Stimulated activated CD4-positive, alpha-beta T cell treated with anti-CD3 and anti-CD28 coated beads, Interleukin-2, amount 100 ng/mL, for 4 hours (primary cell): ENCODE results near the gene LARGE1.

ENCODE experiments used
- DNase-seq: peaks from one replicate; pipeline ENCODE4 v3.0.0-alpha.2; 2020; ENCODE audit warnings: low read depth

LARGE1 gene

DNA sequence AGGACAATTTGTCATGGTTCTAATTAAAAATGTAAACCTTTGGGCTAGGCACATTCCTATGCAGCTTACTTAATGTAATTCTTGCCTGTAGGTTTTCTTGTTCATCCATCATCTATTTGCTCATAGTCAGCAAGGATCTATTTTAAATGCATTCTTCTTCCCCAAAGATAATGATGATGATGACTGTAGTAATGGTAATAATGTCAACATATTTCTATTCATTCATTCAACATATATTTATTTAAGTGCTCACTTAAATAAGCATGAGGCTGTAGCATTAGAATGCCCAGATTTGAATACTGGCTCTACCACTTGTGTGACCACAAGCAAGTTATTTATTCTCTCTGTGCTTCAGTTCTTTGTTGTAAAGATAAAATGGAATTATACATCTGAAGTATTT is 692.5 kb downstream of the LARGE1 start:
- DNase-seq: no peak

DNA sequence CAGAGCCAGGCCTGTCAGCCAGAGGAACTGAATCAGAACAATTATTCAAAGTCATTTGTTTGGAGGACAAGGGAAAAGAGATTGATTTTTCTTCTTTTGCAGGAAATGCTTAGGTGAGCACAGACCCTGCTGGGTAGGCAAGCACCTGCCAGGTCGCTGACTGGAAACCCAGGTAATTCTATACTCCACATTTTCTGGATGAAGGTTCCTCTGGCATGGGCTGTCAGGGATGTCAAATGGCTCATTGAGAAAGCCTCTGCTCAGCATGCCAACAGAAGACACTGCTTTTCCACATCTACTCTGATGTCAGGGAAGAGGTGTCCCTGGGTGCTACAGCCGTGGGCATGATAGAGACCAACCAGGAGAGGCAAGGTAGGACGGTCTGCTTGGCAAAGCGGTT is 695.4 kb downstream of the LARGE1 start:
- DNase-seq: no peak
